ENCODE results near the gene NLRP7.
"Not testable (repeated sequence)": the region's sequence is repeated elsewhere in the genome, so short reads cannot be mapped to it uniquely, and the experiment has no call there.

The NLRP7 gene

GRCh38 chr19:54902061-54902460 lies 45.3 kb downstream of the NLRP7 start:
- CTCF ChIA-PET, result no interaction called here
- no peak overlapping the region for H3K27ac ChIP-seq
- POLR2A ChIA-PET (ENCODE audit: low non-redundant PET), result no interaction called here
- TF ChIP-seq, protein P1, sequence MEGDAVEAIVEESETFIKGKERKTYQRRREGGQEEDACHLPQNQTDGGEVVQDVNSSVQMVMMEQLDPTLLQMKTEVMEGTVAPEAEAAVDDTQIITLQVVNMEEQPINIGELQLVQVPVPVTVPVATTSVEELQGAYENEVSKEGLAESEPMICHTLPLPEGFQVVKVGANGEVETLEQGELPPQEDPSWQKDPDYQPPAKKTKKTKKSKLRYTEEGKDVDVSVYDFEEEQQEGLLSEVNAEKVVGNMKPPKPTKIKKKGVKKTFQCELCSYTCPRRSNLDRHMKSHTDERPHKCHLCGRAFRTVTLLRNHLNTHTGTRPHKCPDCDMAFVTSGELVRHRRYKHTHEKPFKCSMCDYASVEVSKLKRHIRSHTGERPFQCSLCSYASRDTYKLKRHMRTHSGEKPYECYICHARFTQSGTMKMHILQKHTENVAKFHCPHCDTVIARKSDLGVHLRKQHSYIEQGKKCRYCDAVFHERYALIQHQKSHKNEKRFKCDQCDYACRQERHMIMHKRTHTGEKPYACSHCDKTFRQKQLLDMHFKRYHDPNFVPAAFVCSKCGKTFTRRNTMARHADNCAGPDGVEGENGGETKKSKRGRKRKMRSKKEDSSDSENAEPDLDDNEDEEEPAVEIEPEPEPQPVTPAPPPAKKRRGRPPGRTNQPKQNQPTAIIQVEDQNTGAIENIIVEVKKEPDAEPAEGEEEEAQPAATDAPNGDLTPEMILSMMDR (conservative IDR thresholded peaks at IDR 0.05; ENCODE audit: low read depth), result no peak
- no peak for DNase-seq (ENCODE audit: low spot score)

- POLR2A ChIA-PET (ENCODE audit: low non-redundant PET); H3K27ac ChIP-seq; DNase-seq (ENCODE audit: low spot score): not testable (repeated sequence)
- CTCF ChIA-PET, result interaction anchor here (0.7 kb wide), 1 partner anchor 15 kb away, joined by 4 read pairs; no protein-coding TSS in a partner anchor
These were observed 46.2 kb downstream of the NLRP7 start for GRCh38 chr19:54901153-54901552.

- DNase-seq (ENCODE audit: low spot score); POLR2A ChIA-PET (ENCODE audit: low non-redundant PET); H3K27ac ChIP-seq; CTCF ChIA-PET: not testable (repeated sequence)
These were observed 47.7 kb downstream of the NLRP7 start for GRCh38 chr19:54899646-54900045.

DNA sequence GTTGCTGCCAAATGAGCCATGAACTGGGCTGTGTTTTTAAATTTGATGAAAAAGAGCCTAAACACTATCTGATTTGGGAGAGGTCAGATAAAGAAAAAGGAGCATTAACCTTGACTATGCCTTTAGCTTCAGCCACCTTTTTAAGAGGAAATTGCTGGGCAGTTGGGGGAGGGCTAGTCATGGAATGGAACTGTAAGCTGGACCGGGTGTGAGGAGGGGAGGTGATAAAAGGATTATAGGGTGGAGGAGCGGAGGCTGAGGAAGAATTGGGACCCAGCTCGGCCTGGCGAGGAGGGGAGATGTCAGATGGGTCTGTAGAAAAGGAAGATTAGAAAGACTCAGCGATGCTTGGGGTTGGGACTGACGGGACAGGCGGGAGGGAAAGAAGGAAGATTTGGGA lies 48.6 kb downstream of the NLRP7 start:
- CTCF ChIA-PET; DNase-seq (ENCODE audit: low spot score); H3K27ac ChIP-seq; POLR2A ChIA-PET (ENCODE audit: low non-redundant PET): not testable (repeated sequence)

DNA sequence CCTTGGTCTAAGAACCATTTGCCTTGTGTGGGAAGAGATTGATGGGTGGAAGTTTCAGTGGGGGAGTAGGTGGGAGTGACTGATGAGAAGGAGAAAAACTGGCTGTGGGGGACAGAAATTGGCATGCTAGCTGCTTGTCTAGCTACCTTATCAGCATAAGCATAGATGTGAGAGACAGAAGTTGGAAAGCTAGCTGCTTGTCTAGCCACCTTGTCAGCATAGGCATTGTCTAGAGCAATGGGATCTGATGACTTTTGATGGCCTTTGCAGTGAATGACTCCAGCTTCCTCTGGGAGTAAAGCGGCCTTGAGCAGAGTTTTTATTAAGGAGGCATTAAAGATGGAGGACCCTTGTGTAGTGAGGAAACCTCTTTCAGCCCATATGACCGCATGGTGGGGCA lies 51.3 kb downstream of the NLRP7 start:
- TF ChIP-seq, protein P1 (conservative IDR thresholded peaks at IDR 0.05; ENCODE audit: low read depth), result no peak
- CTCF ChIA-PET, result no interaction called here
- no peak overlapping the region for H3K27ac ChIP-seq
- DNase-seq (ENCODE audit: low spot score), result no peak
- POLR2A ChIA-PET (ENCODE audit: low non-redundant PET), result no interaction called here

DNA sequence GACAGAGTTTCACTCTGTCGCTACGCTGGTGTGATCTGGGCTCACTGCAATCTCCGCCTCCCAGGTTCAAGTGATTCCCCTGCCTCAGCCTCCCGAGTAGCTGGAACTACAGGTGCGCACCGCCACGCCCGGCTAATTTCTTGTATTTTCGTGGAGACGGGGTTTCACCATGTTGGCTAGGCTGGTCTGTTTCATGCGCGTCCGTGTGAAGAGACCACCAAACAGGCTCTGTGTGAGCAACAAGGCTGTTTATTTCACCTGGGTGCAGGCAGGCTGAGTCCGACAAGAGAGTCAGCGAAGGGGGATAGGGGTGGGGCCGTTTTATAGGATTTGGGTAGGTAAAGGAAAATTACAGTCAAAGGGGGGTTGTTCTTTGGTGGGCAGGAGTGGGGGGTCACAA lies 53.2 kb downstream of the NLRP7 start:
- CTCF ChIA-PET; POLR2A ChIA-PET (ENCODE audit: low non-redundant PET); H3K27ac ChIP-seq: not testable (repeated sequence)

DNA sequence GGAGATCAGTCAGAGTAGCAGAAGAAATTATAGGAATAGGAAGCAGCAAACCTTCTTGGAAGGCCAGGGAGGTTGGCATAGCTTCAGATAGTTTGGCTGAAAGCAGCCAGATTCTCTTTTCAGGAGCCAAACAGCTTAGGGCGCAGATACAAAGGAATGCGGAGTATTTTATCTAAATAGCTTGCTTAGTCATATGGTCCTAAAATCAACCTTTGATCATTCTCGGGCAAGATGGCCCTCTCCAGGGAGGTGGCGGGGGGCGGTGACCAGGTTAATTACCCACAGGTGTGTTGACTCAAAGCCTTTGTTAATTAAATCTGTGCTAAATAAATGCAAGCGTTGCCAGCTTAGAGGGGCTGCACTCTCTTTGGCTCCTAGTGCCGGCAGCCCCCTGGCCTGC lies 53.9 kb downstream of the NLRP7 start:
- CTCF ChIA-PET, result no interaction called here
- TF ChIP-seq, protein P1 (conservative IDR thresholded peaks at IDR 0.05; ENCODE audit: low read depth), result no peak
- no peak for DNase-seq (ENCODE audit: low spot score)
- H3K27ac ChIP-seq, result no peak overlapping the region
- POLR2A ChIA-PET (ENCODE audit: low non-redundant PET), result no interaction called here

More for the DNA sequence above, 53.2 kb downstream of the NLRP7 start:
- DNase-seq (ENCODE audit: low spot score), result not testable (repeated sequence)

- POLR2A ChIA-PET (ENCODE audit: low non-redundant PET), result no interaction called here
- DNase-seq (ENCODE audit: low spot score), result no peak
- TF ChIP-seq, protein P1 (conservative IDR thresholded peaks at IDR 0.05; ENCODE audit: low read depth), result no peak
- CTCF ChIA-PET, result interaction anchor here (0.5 kb wide), 1 partner anchor 216 kb away, joined by 4 read pairs; no protein-coding TSS in a partner anchor
- no peak overlapping the region for H3K27ac ChIP-seq
These were observed 57.8 kb downstream of the NLRP7 start for GRCh38 chr19:54889566-54889965.

DNA sequence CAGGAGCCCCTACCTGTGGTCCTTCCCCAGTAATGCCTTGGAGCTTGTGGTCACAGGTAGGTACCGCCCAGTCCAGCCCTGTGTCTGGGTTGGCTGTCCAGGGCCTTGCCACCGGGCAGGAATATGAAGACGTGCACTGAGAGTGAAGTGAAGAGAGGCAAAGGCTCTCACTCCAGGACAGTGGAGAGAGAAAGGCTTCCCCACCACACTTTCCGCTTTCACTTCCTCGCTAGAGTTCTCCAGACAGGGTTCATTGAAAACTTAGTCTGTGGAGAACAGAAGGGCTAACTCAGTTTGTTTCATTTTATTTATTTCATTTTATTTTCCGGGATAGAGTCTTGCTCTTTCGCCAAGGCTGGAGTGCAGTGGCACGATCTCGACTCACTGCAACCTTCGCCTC lies 59.1 kb downstream of the NLRP7 start:
- DNase-seq (ENCODE audit: low spot score), result no peak
- ChIA-PET POLR2A (ENCODE audit: low non-redundant PET) (no interaction called here), CTCF (interaction anchor here (0.7 kb wide), 1 partner anchor 1133 kb away, joined by 4 read pairs; no protein-coding TSS in a partner anchor)
- no peak overlapping the region for H3K27ac ChIP-seq
- TF ChIP-seq, protein P1 (conservative IDR thresholded peaks at IDR 0.05; ENCODE audit: low read depth), result no peak
